ENCODE results near the gene POLR2I. TPM values are rescaled to one million over a fixed set of nuclear protein-coding genes. Genes with fewer than 3 reads are reported as not detected.

Gene POLR2I
- total RNA-seq, 1 experiment from 2014 or later: 133 TPM

- H3K4me3 ChIP-seq (ENCODE audit: low read depth, low read length, poor library complexity, severe bottlenecking): no peak overlapping the region
- no peak for DNase-seq (ENCODE audit: low spot score)
- H3K27me3 ChIP-seq (replicated peaks; ENCODE audit: insufficient read depth, low read depth, low read length, poor library complexity): no peaks in the 10 kb centered on the region
- H3K27ac ChIP-seq (ENCODE audit: low read depth, low read length, poor library complexity, severe bottlenecking): no peak overlapping the region
- H3K36me3 ChIP-seq (ENCODE audit: insufficient read depth, low read length, poor library complexity, severe bottlenecking): peaks cover 42% of the 10 kb centered on the region
- ChIA-PET POLR2A (ENCODE audit: low non-redundant PET) (no interaction called here), CTCF (no interaction called here)
- H3K4me1 ChIP-seq (ENCODE audit: insufficient read depth, low read length, poor library complexity, severe bottlenecking): no peaks in the 10 kb centered on the region
- BruUV-seq (replicated peaks): no TSS peak
- no peaks in the 10 kb centered on the region for H3K9me3 ChIP-seq (ENCODE audit: low read depth, low read length, poor library complexity, severe bottlenecking)
- intact Hi-C loops (cut with micrococcal nuclease; ENCODE audit: unreplicated experiment): no loop called here
- no peak for TF ChIP-seq CTCF (conservative IDR thresholded peaks at IDR 0.05; ENCODE audit: low read depth, low read length)
- TF ChIP-seq EZH2 (IDR thresholded peaks at IDR 0.05; ENCODE audit: borderline replicate concordance, low read depth, low read length, poor library complexity, severe bottlenecking): no peak
Observed at GRCh38 chr19:36103040-36103626, 11.5 kb downstream of the POLR2I start.

- no peak overlapping the region for H3K4me3 ChIP-seq (ENCODE audit: low read depth, low read length, poor library complexity, severe bottlenecking)
- POLR2A ChIA-PET (ENCODE audit: low non-redundant PET): no interaction called here
- no peaks in the 10 kb centered on the region for H3K9me3 ChIP-seq (ENCODE audit: low read depth, low read length, poor library complexity, severe bottlenecking)
- H3K27ac ChIP-seq (ENCODE audit: low read depth, low read length, poor library complexity, severe bottlenecking): no peak overlapping the region
- intact Hi-C loops (cut with micrococcal nuclease; ENCODE audit: unreplicated experiment): no loop called here
- no TSS peak for BruUV-seq (replicated peaks)
- no peak for DNase-seq (ENCODE audit: low spot score)
- H3K36me3 ChIP-seq (ENCODE audit: insufficient read depth, low read length, poor library complexity, severe bottlenecking): peaks cover 47% of the 10 kb centered on the region
- CTCF ChIA-PET: no interaction called here
- no peak for TF ChIP-seq EZH2 (IDR thresholded peaks at IDR 0.05; ENCODE audit: borderline replicate concordance, low read depth, low read length, poor library complexity, severe bottlenecking)
- no peak for TF ChIP-seq CTCF (conservative IDR thresholded peaks at IDR 0.05; ENCODE audit: low read depth, low read length)
- H3K27me3 ChIP-seq (replicated peaks; ENCODE audit: insufficient read depth, low read depth, low read length, poor library complexity): no peaks in the 10 kb centered on the region
- H3K4me1 ChIP-seq (ENCODE audit: insufficient read depth, low read length, poor library complexity, severe bottlenecking): no peaks in the 10 kb centered on the region
Observed at GRCh38 chr19:36101550-36102327, 12.9 kb downstream of the POLR2I start.

- no peaks in the 10 kb centered on the region for H3K27me3 ChIP-seq (replicated peaks; ENCODE audit: insufficient read depth, low read depth, low read length, poor library complexity)
- POLR2A ChIA-PET (ENCODE audit: low non-redundant PET): no interaction called here
- intact Hi-C loops (cut with micrococcal nuclease; ENCODE audit: unreplicated experiment): no loop called here
- DNase-seq (ENCODE audit: low spot score): no peak
- BruUV-seq (replicated peaks): no TSS peak
- TF ChIP-seq EZH2 (IDR thresholded peaks at IDR 0.05; ENCODE audit: borderline replicate concordance, low read depth, low read length, poor library complexity, severe bottlenecking): no peak
- no peak for TF ChIP-seq CTCF (conservative IDR thresholded peaks at IDR 0.05; ENCODE audit: low read depth, low read length)
- peaks cover 48% of the 10 kb centered on the region for H3K36me3 ChIP-seq (ENCODE audit: insufficient read depth, low read length, poor library complexity, severe bottlenecking)
- CTCF ChIA-PET: no interaction called here
- H3K4me3 ChIP-seq (ENCODE audit: low read depth, low read length, poor library complexity, severe bottlenecking): no peak overlapping the region
- H3K9me3 ChIP-seq (ENCODE audit: low read depth, low read length, poor library complexity, severe bottlenecking): no peaks in the 10 kb centered on the region
- no peak overlapping the region for H3K27ac ChIP-seq (ENCODE audit: low read depth, low read length, poor library complexity, severe bottlenecking)
- no peaks in the 10 kb centered on the region for H3K4me1 ChIP-seq (ENCODE audit: insufficient read depth, low read length, poor library complexity, severe bottlenecking)
Observed at GRCh38 chr19:36100476-36100875, 14.2 kb downstream of the POLR2I start.
